Adrenal gland (tissue), 5 donors: Measurements from ENCODE around the gene HOXB2.

Experiments
- CTCF ChIP-seq, 6 experiments: fragments of 450-650 bp in 4 of 6; fragments of 200-600 bp in 2 of 6; sonication (generic) in 1 of 6; IDR thresholded peaks; 1 replicate in 5 of 6; 2 replicates in 1 of 6; pipeline versions ENCODE4 v1.5.1 to v1.8.0; 2016 to 2021; ENCODE audit warnings: antibody characterized with exemption in 6 of 6, mild to moderate bottlenecking in 2 of 6, moderate library complexity in 1 of 6
- POLR2A ChIP-seq, 2 donors: fragments of 450-650 bp; IDR thresholded peaks; one replicate each; pipeline ENCODE4 v1.6.1; 2017; ENCODE audit warnings: antibody characterized with exemption in 2 of 2, mild to moderate bottlenecking in 2 of 2, moderate library complexity in 1 of 2
- donor health status: DM: no; HTN: no; CAD: no.

GRCh38 chr17:48519427-48519826 is 25.5 kb downstream of the HOXB2 start:
- TF ChIP-seq POLR2A (IDR thresholded peaks at IDR 0.05) (no peak), CTCF (IDR thresholded peaks at IDR 0.05) (no peak)
